ENCODE results near the gene TP53TG5. TPM values are rescaled to one million over a fixed set of nuclear protein-coding genes. Genes with fewer than 3 reads are reported as not detected.
"Not testable (repeated sequence)": the region's sequence is repeated elsewhere in the genome, so short reads cannot be mapped to it uniquely, and the experiment has no call there.

The TP53TG5 gene
- total RNA-seq, 1 donor from 2014 or later: not detected

DNA sequence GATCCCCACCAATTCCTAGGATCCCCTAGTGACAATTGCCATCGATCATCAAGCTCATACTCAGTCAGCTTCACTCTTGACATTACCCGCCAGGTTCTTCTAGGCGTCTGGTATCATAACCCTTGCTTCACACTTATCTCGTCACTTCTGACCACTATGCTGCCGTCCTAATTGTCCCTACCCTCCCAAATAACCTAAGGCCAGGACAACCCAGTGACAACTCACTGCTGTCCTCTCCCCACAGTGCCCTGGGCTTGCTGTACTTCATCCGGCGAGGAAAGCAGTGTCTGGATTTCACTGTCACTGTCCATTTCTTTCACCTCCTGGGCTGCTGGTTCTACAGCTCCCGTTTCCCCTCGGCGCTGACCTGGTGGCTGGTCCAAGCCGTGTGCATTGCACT lies 11.5 kb downstream of the TP53TG5 start:
- no peak for DNase-seq (ENCODE audit: low read depth)

DNA sequence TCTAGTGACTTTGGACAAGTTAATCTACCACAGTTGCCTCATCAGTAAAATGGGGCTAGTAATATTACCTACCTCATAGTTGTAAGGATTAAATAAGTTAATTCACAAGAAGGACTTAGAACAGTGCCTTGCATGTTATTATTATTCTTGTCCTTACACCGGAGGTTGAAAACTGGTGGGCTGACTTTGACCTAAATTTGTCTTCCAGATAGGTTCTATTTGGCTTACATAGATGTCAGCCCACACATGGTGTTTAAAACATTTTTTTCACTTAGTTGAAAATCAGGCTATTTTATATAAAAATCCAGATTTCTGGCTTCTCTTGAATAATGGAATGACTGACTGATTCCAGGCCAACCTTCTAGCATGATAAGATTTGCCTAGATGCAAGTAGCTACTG lies 11.9 kb downstream of the TP53TG5 start:
- DNase-seq (ENCODE audit: low read depth): no peak

DNA sequence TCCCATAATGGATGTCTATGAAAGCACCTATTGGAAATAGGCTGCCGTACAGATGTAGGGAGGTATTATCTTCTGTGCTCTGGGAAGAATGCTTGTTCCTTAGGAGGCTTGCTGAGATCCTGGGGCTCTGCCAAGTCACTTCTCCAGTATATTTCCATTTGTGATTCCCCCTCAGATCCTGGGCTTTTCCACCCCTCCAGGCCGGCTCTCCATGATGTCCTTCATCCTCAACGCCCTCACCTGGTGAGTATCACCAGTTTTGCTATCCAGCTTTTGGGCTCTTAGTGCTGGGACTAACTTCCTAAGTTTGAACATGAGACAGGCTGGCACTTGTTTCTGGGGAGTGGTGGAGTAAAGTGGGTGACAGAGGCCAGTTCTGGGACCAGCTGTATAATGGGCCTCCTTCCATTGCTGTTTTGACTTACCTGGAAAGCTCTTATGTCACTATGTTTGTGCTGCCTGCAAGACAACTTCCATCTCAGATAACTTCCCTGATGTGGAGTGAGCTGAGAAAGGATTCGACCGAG lies 12.6 kb downstream of the TP53TG5 start:
- no peak for DNase-seq (ENCODE audit: low read depth)

DNA sequence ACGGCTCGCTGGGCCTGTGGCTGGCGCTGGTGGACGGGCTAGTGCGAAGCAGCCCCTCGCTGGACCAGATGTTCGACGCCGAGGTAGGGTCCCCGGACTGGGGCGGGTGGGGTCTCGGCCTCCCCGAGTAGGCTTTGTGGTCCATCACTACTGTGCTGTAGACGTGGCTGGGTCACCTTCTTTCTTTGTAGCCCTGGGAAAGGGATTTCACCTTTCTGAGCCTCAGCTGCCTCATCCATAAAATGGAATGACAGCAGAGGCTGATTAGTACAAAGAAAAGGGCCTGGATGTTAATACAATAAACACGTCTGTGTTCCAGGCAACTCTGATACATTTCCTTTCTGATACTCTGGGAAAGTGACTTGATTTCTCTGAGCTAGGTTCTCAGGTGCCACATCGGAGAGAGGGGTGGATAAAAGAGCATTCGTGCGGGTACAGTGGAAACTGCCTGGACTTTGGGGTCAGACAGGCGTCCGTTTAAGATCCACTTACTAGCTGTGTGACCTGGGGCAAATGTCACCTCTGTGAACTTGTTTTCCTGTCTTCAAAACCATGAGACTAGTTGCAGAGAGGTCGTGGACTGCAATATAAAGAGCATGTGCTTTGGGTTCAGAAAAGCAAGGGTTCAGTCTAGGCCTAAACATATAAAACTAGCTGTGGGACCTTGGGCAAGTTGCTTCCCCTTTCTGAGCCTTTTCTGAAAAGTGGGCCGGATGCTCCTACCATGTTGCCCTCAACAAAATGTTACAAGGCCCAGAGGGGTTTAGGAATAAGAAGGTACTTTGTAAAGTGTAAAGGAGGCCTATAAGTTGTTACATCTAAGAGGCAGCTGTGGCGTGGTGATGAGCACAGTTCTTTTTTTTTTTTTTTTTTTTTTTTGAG lies 14.3 kb downstream of the TP53TG5 start:
- no peak for DNase-seq (ENCODE audit: low read depth)

DNA sequence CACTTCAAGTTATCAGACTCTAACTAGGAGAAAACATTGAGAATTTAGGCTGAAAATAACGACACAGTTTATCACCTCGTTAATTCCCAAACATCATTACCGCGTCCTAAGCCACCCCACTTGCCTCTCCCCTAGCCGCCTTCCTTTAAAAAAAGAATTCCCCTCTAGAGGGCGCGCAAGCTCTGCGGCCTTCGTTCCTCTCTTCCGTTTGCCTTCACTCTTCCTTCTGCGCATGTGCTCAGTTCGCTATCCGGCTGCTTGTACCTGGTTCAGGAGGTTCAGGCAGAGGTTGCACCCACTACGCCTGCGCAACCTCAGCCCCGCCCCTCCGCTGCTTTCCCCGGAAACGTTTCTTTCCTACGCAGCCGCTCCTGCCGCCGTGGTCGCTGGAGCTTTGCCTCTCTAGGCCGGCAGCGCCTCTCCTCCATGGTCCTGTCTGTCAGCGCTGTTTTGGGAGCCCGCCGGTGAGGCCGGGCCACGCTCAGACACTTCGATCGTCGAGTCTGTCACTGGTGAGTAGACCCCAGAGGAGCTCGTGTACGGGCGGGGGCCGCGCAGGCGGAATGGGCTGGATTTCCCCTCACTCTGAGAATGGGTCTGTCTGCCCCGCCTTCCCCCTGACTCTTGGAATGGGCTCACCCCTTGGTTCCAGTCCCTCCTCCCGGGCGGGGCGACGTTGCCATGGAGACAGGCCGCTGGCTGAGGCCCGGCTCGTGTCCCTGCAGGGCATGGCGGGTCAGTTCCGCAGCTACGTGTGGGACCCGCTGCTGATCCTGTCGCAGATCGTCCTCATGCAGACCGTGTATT lies 15.1 kb downstream of the TP53TG5 start, which contains the start of gene SYS1:
SYS1 (plus strand) TSS at position 353 of the 807 bp plus-strand sequence; CDS start at position 729, 376 bp downstream.
- DNase-seq (ENCODE audit: low read depth): peak; percentile 96

DNA sequence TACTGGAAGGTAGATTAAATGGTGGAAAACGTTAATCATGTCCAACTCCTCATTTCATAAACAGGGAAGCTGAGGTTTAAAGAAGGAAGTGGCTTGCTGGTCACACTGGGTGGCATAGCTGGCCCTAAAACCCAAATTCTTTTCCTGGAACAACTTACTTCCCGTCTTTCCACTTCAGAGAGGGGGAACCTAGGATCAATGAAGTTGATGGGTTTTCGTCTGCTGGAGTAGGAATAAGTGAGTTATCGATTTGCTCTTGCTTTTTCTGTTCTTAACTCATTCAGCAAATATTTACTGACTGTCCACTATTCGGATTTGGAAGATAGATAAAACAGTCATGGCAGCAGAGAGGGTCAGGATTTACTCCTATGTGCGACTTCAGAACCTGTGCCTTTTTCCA lies 16.3 kb downstream of the TP53TG5 start:
- DNase-seq (ENCODE audit: low read depth): no peak

DNA sequence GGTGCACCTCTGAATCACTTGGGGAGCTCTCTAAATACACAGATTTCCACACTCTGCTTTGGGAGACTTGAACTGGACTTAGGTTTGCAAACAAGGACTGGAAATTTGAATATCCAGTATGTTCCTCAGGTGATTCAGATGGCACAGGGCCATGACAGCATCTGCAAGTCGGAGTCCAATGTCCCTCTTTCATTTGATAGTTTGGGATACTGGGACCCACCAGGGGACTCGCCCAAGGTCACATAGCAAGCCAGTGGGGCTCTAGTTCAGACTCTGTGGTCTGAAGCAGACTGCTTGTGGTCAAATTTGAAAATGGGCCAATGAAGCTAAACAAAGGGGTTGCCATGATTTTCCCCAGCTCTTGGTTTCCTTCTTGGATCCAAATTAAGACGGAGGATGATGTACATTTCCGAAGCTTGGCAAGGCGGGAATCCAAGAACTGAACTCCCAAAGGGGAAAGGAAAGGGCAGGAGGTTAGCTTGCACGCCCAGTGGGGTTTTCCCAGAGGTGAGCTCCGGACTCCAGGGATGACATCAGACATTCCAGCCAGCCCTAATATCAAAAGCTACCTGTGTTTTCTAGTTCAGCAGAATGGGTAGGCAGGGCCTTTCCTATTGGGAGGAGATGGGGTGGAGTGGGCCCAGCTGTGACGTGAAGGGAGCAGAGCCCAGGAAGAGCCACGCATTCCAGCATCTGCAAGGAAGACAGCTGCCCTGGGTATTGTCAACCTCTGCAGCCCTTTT lies 18.5 kb downstream of the TP53TG5 start:
- no peak for DNase-seq (ENCODE audit: low read depth)

DNA sequence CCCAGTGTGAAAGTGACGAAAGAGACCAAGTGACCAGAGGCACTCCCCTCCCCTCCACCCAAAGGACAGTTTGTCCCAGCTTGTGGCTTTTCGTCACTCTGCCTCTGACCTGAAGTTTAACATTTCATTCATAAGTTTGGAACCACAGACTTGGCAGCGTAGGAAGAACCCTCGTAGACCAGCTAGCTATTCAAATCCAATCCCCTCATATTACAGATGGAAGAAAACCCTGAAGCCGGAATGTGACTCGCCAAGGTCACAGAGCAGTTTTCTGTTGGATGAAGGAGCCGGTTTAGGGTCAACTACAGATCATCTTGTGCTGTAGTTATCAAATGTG lies 19.1 kb downstream of the TP53TG5 start:
- DNase-seq (ENCODE audit: low read depth): no peak

DNA sequence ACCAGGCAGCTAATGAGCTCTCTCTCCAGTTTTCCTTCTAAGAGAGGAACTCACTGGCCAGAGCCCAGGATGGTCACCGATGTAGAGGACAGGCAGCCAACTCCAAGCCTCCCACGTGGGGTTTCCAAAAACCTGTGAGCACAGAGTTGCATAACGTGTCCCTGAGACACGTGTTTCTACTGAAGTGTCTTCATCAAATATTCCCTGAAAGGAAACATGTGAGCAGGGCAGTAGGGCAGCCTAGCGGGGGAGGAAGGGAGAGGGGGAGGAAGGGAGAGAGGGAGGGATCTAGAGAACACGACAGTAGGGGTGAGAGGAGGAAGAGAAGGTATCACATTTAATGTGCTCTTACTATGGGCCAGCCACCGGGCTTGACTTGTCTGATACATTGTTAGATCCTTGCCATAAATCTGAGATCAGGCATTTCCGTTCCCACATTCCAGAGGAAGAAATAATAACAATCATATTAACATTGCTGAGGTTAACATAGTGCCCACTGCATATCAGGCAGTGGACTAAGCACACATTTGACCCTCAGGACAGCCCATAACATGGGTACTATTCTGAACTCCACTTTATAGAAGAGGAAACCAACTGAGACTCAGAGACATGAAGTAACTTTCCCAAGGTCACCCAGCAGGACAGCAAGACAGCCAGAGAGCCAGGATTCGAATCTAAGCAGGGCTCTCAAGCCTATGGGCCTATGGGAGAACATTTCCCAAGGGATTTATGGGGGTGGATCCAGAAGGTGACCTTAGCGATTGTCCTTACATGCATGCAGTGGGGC lies 19.6 kb downstream of the TP53TG5 start:
- DNase-seq (ENCODE audit: low read depth): peak; percentile 75

DNA sequence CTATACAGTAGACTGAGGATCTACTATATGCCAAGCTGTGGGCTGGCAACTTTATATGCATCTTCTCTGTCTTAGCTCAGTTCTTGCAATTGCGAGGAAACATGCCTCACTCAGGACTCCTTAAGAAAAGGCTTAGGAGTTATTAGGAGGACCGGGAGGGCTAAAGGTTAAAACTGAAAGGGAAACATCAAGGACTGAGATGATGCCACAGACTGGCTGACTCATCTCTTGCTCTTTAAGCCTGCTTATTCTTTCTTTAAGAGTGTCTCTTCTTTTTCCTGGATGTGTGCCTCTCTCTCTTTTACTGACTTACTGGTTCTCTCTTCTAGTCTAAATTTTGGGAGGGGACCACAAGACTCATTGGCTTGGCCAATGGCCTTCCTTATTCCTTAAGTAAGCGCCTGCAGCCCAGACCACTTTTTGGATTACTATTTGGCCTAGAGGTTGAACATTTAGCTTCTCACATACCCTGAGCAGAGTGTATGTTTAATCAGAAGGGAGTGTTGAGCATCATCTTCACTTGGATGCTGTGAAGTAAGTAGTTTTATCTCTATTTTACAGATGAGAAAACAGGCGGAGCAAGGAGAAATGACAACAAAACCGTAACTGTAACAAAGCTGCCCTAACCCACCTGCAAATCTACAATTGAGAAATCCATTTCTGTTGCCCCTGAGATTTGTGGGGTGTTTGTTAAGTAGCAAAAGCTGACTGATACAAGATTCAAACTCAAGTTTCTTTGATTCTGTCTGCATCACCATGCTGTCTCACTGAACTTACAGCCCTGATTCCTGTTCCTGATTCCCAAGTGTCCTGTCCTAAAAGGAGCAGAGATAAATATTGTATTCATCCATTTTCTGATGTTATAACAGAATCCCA lies 22.7 kb downstream of the TP53TG5 start:
- DNase-seq (ENCODE audit: low read depth): peak; percentile 74

DNA sequence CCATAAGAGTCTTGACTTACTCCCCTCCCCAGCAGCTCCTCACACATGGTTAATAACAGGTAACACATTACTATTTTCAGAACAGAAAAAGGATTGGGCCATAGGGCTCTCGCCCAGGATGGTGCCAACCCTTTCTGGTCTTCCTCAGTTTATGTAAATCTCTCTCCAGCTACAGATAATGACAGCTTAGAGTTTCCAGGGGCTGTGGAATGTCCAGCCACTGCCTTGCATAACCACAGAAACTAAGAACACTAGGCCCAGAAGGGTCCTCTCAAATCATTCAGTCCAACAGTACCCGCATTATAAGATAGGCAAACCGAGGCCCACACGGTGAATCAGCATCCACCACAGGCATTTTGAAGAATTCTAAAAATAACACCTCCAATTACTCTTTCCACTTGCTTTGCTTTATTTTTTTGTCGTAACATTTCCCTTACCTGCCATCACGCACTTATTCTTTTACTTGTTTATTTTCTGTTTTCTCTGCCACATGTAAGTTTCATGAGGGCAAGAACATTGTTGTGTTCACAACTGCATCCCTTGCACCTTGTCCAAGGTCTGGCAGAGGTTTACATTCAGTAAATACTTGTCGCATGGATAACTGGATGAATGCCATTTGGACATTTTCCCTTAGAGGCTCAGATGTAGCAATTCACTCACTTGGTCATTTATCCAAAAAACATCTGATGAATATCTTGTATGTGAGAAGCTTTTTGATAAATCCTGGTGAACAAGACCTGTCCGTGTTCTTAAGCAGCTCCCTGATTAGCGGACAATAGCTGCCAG lies 23.5 kb downstream of the TP53TG5 start:
- DNase-seq (ENCODE audit: low read depth): no peak

DNA sequence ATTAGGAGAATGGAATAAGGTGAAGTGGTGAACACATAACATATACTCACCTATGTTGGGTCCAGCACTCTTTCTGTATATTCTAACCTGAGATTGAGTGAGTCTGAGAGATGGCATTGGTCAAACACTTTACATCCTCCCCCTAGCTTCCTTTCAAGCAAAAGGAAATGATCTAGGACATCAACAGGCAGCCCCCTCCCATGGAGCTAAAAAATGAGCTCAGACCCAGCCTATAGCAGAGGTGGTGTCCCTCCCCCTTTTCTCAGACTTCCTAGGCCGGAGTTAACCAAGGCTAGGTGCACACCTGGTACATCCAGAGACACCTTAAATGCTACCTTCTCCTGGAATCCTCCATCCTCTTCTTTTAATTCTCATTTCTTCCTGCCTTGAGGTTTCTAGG lies 24.4 kb downstream of the TP53TG5 start:
- DNase-seq (ENCODE audit: low read depth): no peak

DNA sequence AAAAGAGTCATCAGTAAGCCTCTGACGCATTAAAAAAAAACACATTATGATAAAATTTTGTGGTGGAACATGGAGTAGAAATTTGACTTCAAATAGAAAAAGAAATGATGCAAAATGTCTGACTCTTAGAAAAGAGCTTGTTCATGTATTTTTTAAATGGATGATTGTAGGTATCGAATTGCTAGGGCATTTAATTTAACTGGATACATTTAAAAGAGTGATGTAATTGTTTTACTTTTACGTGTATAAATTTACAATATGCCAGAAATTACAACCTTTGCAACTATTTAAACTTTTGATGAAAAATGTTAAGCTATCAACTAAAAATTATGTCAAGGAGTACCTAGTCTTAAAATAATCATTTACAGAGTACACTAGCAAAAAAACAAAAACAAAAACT lies 25.4 kb downstream of the TP53TG5 start:
- no peak for DNase-seq (ENCODE audit: low read depth)

DNA sequence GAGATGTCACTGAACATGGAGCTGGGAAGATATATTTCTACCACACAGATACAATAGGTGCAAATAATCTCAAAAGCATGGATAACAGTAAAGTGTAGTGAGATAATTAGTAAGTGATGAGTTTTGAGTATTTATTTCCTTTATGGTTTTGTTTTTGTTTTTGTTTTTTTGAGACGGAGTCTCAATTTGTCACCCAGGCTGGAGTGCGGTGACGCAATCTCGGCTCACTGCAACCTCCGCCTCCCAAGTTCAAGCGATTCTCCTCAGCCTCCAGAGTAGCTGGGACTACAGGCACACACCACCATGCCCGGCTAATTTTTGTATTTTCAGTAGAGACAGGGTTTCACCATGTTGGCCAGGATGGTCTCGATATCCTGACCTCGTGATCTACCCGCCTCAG lies 27.3 kb downstream of the TP53TG5 start:
- DNase-seq (ENCODE audit: low read depth): not testable (repeated sequence)

DNA sequence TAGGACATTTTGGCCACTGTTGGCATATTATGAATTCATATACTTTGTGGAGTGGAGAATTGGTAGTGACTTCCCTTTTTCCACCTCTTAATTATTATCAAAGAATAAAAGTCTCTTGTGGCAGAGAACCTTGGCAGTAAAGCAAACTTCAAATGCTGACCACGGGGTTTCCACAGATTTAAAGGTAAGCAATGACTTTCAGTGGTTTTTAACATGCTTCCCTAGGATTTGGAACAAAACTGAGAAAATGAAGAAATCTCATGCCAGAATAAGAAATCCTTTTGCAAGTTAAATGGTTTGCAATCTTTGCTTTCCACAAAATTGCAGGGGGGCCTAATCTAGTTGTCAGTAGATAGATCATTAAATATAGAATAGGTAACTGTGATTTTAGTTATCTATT lies 27.9 kb downstream of the TP53TG5 start:
- DNase-seq (ENCODE audit: low read depth): no peak

DNA sequence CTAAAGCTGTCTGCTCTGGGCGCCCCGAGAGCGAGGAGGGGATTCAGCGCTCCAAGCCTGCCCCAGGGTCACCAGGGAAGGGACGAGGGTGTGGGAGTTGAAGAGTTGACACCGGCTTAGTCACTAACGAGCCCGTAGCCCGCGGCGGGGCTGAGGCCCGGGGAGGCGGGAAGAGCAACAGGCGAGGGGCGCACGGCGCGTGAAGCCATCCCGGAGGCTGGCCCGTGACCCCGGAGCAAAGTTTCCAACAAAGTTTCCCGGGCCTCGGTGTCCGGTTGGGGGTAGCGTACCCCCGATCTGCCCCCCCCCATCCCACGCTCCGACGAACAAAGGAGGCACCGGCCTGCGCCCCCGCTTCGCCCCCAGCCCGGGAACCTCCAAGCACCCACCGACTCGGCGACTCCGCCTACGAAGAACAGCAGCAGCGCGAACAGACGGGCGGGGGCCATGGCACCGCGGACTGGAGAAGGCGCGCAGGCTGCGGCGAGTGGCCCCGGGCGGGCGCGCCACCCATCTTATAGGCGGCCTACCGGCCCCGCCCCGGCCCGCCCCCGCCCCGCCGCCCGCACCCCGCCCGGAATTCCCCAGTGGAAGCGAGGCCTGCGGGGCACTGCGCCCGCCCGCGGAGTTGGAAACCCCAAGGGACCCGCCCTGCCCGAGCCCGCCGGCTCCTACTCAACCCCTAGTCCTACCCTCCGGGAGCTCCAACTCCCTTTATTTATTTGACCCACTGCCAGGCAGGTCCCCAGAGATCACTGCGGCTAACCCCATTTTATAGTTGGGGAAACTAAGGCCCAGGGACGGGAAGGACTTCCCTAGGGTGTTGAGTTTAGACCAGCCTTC lies 30.0 kb downstream of the TP53TG5 start, which contains the start of gene SDC4:
SDC4 (minus strand) TSS at position 489 of the 843 bp plus-strand sequence; CDS start at position 449, 40 bp downstream.
- DNase-seq (ENCODE audit: low read depth): peak; percentile 43

DNA sequence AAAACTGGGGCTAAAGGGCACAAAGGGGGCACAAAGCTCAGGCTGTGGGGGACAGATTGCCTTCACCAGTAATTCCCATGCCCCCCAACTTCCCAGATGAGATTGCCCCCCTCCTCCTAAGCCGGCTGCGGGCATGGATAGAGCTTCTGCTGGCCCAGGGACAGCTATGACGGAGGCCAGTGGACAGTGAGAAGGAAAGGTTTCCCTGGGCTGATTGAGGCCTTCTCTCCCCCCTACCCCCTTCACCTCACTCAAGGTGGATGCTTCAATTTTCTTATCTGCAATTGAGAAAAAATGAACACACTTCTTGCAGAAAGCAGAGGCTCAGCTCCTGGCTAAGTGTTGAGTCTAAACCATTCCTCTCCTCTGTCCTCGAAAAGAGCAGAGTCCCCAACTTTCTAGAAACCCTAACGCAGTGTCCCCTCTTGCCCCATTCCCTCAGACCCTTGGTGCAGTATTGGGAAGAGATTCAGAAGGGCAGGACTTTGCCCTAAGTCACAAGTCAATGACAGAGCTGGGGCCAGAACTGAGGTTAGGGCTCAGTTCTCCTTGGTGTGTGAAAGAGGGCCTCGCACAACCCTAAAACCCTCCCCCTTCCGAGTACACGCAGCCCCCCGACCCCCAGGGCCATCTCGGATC lies 30.7 kb downstream of the TP53TG5 start:
- no peak for DNase-seq (ENCODE audit: low read depth)

DNA sequence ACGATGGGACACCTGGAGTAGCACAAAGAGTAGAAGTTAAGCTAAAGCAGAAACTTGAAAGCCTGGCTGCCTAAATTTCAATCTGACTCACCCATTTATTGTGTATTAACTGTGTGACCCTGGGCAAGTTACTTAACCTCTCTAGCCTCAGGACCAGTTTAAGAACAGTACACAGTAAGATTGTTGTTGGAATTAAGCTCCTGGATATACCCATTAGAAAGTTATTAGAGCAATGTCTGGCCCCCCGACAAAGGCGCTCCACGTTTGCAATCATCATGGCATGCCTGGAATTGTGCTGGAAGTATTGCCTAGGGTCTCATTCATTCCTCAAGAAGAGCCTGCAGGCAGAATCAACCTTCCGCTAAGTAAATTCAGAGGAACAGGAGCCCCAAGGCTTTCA lies 31.3 kb downstream of the TP53TG5 start:
- peak; percentile 27 for DNase-seq (ENCODE audit: low read depth)
